HG02885 (cell line): Measurements from ENCODE around the gene SLAIN2.

Source experiments
- ATAC-seq: cut with Tn5 transposase; IDR thresholded peaks from one replicate; pipeline ENCODE4 v1.9.1; 2021; ENCODE audit warnings: mild to moderate bottlenecking; ENCODE audit not compliant: unreplicated experiment, poor library complexity

Gene SLAIN2

GRCh38 chr4:48367016-48367415 is 25.7 kb downstream of the SLAIN2 start:
- no peak for ATAC-seq

GRCh38 chr4:48368389-48368788 is 27.1 kb downstream of the SLAIN2 start:
- ATAC-seq, result no peak

GRCh38 chr4:48369248-48369647 is 27.9 kb downstream of the SLAIN2 start:
- ATAC-seq, result no peak

- no peak for ATAC-seq
These were observed 28.4 kb downstream of the SLAIN2 start for GRCh38 chr4:48369771-48370170.

GRCh38 chr4:48370260-48371134 is 29.2 kb downstream of the SLAIN2 start:
- peak; percentile 53 for ATAC-seq

GRCh38 chr4:48372272-48372671 is 30.9 kb downstream of the SLAIN2 start:
- peak; percentile 41 for ATAC-seq

- no peak for ATAC-seq
These were observed 34.4 kb downstream of the SLAIN2 start for GRCh38 chr4:48375651-48376304.

GRCh38 chr4:48379587-48380180 is 38.4 kb downstream of the SLAIN2 start:
- ATAC-seq, result no peak

GRCh38 chr4:48380583-48381167 is 39.3 kb downstream of the SLAIN2 start:
- no peak for ATAC-seq

GRCh38 chr4:48388525-48389154 is 47.3 kb downstream of the SLAIN2 start:
- ATAC-seq, result no peak

GRCh38 chr4:48396043-48396442 is 54.7 kb downstream of the SLAIN2 start:
- no peak for ATAC-seq

GRCh38 chr4:48400416-48400815 is 59.1 kb downstream of the SLAIN2 start:
- ATAC-seq, result no peak

- no peak for ATAC-seq
These were observed 62.0 kb downstream of the SLAIN2 start for GRCh38 chr4:48403358-48403757.

GRCh38 chr4:48403779-48404178 is 62.5 kb downstream of the SLAIN2 start:
- ATAC-seq, result no peak

- ATAC-seq, result no peak
These were observed 64.6 kb downstream of the SLAIN2 start for GRCh38 chr4:48405924-48406323.

GRCh38 chr4:48409203-48409602 is 67.9 kb downstream of the SLAIN2 start:
- ATAC-seq, result no peak

- no peak for ATAC-seq
These were observed 69.5 kb downstream of the SLAIN2 start for GRCh38 chr4:48410812-48411211.

- no peak for ATAC-seq
These were observed 78.8 kb downstream of the SLAIN2 start for GRCh38 chr4:48420144-48420543.

GRCh38 chr4:48421101-48421500 is 79.8 kb downstream of the SLAIN2 start:
- no peak for ATAC-seq

- ATAC-seq, result no peak
These were observed 87.6 kb downstream of the SLAIN2 start for GRCh38 chr4:48428926-48429325.
